Adrenal gland (tissue), 5 donors: ENCODE results near the gene CDK17.

Experiments
- CTCF ChIP-seq, 6 experiments: fragments of 450-650 bp in 4 of 6; fragments of 200-600 bp in 2 of 6; sonication (generic) in 1 of 6; IDR thresholded peaks; 1 replicate in 5 of 6; 2 replicates in 1 of 6; pipeline versions ENCODE4 v1.5.1 to v1.8.0; 2016 to 2021; ENCODE audit warnings: antibody characterized with exemption in 6 of 6, mild to moderate bottlenecking in 2 of 6, moderate library complexity in 1 of 6
- POLR2A ChIP-seq, 2 donors: fragments of 450-650 bp; IDR thresholded peaks; one replicate each; pipeline ENCODE4 v1.6.1; 2017; ENCODE audit warnings: antibody characterized with exemption in 2 of 2, mild to moderate bottlenecking in 2 of 2, moderate library complexity in 1 of 2
- donor health status: DM: no; HTN: no; CAD: no.

- no peak for TF ChIP-seq CTCF (IDR thresholded peaks at IDR 0.05)
- TF ChIP-seq POLR2A (IDR thresholded peaks at IDR 0.05) = no peak
Observed at GRCh38 chr12:96402061-96402460, 1.8 kb upstream of the CDK17 start.
